Skin epidermis (tissue), 12 donors: ENCODE data around the gene KCNQ4.

Experiments
- H3K27ac ChIP-seq, 21 experiments: fragments of 200-600 bp; sonication (generic) in 11 of 21; one replicate each; pipeline ENCODE4 v1.5.0; 2020; ENCODE audit warnings: mild to moderate bottlenecking in 3 of 21, inconsistent platforms in 2 of 21, moderate library complexity in 2 of 21
- H3K4me3 ChIP-seq, 7 experiments: fragments of 200-600 bp; sonication (generic) in 2 of 7; one replicate each; pipeline ENCODE4 v1.5.0; 2020; ENCODE audit warnings: inconsistent platforms in 2 of 7, mild to moderate bottlenecking in 2 of 7, moderate library complexity in 1 of 7

Gene KCNQ4

GRCh38 chr1:40808002-40808401 is 24.4 kb downstream of the KCNQ4 start:
- H3K27ac ChIP-seq: no peak overlapping the region
- no peak overlapping the region for H3K4me3 ChIP-seq

- Histone ChIP-seq H3K27ac (no peak overlapping the region), H3K4me3 (no peak overlapping the region)
These were observed 24.9 kb downstream of the KCNQ4 start for GRCh38 chr1:40808444-40808843.

GRCh38 chr1:40808909-40809308 is 25.3 kb downstream of the KCNQ4 start:
- H3K27ac ChIP-seq: no peak overlapping the region
- no peak overlapping the region for H3K4me3 ChIP-seq

- no peak overlapping the region for H3K27ac ChIP-seq
These were observed 27.3 kb downstream of the KCNQ4 start for GRCh38 chr1:40810927-40811326.

GRCh38 chr1:40815420-40815819 is 31.8 kb downstream of the KCNQ4 start:
- Histone ChIP-seq H3K4me3 (no peak overlapping the region), H3K27ac (no peak overlapping the region)

More at GRCh38 chr1:40810927-40811326, 27.3 kb downstream of the KCNQ4 start:
- no peak overlapping the region for H3K4me3 ChIP-seq

- Histone ChIP-seq H3K4me3 (peak overlapping the region in 6 of 7 experiments; percentile 18 to 39 (median 34)), H3K27ac (peak overlapping the region in 1 of 21 experiments; percentile 35)
These were observed 34.2 kb downstream of the KCNQ4 start for GRCh38 chr1:40817791-40818263.

- Histone ChIP-seq H3K4me3 (peak overlapping the region; percentile 18 to 39 (median 32)), H3K27ac (peak overlapping the region in 2 of 21 experiments; percentile 35 to 46)
These were observed 34.8 kb downstream of the KCNQ4 start for GRCh38 chr1:40818264-40818961.

GRCh38 chr1:40819101-40819500 is 35.5 kb downstream of the KCNQ4 start:
- H3K27ac ChIP-seq: no peak overlapping the region
- H3K4me3 ChIP-seq: peak overlapping the region in 1 of 7 experiments; percentile 18

- no peak overlapping the region for H3K4me3 ChIP-seq
- no peak overlapping the region for H3K27ac ChIP-seq
These were observed 36.7 kb downstream of the KCNQ4 start for GRCh38 chr1:40820251-40820797.

- Histone ChIP-seq H3K4me3 (no peak overlapping the region), H3K27ac (no peak overlapping the region)
These were observed 37.5 kb downstream of the KCNQ4 start for GRCh38 chr1:40820911-40821693.

- H3K4me3 ChIP-seq: no peak overlapping the region
- no peak overlapping the region for H3K27ac ChIP-seq
These were observed 39.3 kb downstream of the KCNQ4 start for GRCh38 chr1:40822890-40823289.

GRCh38 chr1:40823345-40823744 is 39.8 kb downstream of the KCNQ4 start:
- H3K4me3 ChIP-seq: no peak overlapping the region
- no peak overlapping the region for H3K27ac ChIP-seq

GRCh38 chr1:40823983-40824382 is 40.4 kb downstream of the KCNQ4 start:
- Histone ChIP-seq H3K4me3 (no peak overlapping the region), H3K27ac (no peak overlapping the region)

GRCh38 chr1:40824591-40825434 is 41.2 kb downstream of the KCNQ4 start:
- no peak overlapping the region for H3K4me3 ChIP-seq
- no peak overlapping the region for H3K27ac ChIP-seq

GRCh38 chr1:40825435-40825788 is 41.8 kb downstream of the KCNQ4 start:
- Histone ChIP-seq H3K27ac (no peak overlapping the region), H3K4me3 (no peak overlapping the region)

- no peak overlapping the region for H3K27ac ChIP-seq
- no peak overlapping the region for H3K4me3 ChIP-seq
These were observed 42.4 kb downstream of the KCNQ4 start for GRCh38 chr1:40825996-40826395.

GRCh38 chr1:40829631-40830245 is 46.2 kb downstream of the KCNQ4 start:
- H3K27ac ChIP-seq: no peak overlapping the region
- H3K4me3 ChIP-seq: no peak overlapping the region

GRCh38 chr1:40830419-40830943 is 46.9 kb downstream of the KCNQ4 start:
- Histone ChIP-seq H3K4me3 (no peak overlapping the region), H3K27ac (no peak overlapping the region)

GRCh38 chr1:40831001-40831732 is 47.6 kb downstream of the KCNQ4 start:
- Histone ChIP-seq H3K27ac (no peak overlapping the region), H3K4me3 (no peak overlapping the region)
